Stimulated activated naive CD4-positive, alpha-beta T cell treated with Interleukin-2 at 50 U/mL for 16 hours (primary cell): ENCODE data around the gene ABCB9.

Experiments
- DNase-seq: peaks from one replicate; lab custom pipeline; 2025; lab: John Stamatoyannopoulos, UW

The ABCB9 gene

DNA sequence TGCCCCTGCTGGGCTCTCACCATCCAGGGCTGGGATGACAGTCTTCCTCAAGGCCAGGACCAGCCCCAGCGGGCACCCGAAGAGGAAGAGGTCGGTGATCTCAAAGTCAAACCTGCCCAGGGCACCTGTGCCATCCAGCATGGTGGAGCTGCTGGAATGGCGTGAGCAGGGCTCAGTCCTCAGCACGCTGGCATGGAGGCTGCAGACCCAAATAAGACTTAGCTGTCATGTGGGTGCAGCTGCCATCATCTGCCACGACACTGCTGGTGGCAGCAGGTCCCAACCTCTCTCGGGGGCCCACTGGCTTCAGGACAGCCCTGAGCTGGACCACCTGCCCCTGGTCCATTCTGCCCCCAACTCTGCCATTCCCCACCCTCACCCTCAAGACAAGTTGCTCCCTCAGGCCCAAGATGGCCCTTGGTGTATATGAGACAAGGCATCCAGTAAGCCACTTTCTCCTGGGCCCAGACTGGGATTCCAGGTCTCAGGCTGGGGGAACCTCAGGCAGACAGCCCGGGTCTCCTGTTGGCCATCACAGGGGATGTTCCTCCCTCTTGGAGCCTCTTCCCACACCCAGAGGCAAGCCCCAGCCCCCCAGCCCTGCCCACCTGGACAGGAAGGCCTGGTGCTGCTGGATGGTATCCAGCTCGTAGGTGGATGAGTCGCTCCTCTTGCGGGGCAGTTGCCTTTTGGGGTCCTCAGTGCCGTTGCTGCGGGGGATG, 28.7 kb upstream of the ABCB9 start:
- no peak for DNase-seq

DNA sequence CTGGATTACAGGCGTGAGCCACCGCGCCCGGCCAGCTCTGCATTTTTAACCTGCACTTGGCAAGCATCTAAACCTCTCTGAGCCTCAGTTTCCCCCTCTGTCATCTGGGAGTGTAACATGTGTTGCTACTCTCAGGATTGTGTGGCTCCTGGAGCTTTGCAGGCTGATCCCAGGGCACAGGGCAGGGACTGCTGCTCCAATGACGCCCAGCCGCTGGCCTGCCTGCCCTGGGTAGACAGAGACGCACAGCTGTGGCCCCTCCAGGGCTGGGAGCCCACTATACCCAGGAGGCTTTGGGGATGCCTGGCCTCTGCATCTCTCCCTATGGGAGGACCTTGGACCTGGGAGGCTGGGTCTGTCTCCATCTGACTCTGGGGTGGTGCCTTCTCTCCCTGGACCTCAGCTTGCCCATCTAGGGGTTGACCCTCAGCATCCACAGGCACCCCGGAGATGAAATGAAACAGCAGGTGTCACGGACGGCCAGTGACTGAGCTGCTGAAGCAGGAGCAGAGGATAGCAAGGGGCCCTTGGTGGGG, 27.9 kb upstream of the ABCB9 start:
- no peak for DNase-seq

DNA sequence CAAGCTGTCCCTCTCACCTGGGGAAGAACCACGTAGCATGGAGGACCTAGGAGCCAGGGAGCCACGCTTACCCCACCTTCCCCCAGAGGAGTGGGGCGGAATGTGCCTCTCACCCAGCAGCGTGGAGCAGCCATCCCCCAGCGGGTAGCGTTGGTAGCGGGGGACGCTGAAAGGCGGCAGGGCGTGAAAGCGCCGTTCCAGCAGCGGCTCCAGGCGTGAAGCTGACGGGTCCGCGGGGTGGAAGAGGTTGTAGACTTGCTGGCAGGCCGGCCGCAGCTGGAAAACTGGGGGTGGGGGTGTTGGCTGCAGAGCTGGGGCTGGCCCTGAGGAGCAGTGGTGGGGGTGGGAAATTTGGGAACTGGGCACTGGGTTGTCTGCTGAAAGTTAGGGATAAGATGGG, 26.1 kb upstream of the ABCB9 start:
- no peak for DNase-seq

GRCh38 chr12:122991623-122992275, 25.5 kb upstream of the ABCB9 start:
- DNase-seq: no peak

DNA sequence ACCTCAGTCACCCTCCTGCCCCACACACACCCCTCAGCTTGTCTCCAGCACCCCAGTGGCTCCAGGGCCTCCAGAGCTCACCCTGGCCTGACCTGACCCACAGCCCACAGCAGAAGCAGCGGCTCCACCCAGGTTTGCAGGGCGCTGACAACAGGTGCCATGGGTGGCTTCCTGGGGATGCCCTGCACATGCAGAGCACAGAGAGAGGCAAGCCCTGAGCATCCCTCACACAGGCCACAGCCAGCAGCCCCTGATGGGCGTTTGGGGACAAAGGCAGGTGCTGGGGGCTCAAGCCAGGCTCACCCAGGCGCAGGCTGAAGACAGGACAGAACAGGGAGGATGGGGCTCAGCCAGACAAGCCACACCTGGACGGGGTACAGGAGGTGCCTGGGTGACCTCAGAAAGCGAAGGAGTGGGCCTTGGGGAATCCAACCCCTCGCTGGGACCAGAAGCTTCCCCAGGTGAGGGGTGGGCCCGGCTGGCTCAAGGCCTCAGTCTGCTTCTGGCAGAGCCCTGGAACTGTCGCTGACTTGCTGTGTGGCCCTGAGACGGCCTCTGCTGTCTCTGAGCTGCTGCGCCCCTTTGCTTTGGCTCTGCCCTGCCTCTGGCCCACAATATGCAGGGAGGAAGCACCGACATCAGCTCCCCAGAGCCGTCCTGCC, 24.8 kb upstream of the ABCB9 start:
- DNase-seq: no peak

GRCh38 chr12:122990561-122990960, 24.3 kb upstream of the ABCB9 start:
- no peak for DNase-seq

DNA sequence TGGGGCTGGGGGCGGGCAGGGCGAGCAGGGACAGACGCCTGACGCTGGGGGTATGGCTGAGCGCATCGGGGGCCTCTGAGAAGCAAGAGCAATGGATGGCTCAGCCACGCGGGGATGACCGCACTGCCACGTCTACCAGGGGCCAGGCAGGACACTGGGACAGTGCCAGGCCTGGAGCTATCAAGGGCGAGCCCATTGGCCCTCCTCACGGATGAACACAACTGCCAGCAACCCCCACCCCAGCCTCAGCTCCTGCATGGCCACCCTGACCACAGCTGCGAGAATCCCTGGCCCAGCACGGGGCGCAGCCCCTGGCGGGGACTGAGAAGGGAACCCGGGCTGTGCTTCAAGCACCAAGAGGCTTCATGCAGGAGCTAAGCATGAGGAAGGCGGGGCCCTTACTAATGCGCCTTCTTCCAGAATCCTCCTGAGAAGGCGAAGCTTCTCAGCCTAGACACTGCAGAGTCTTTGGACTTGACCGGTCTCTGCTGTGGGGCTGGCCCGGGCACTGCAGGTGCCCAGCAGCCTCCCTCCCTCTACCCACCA, 23.7 kb upstream of the ABCB9 start:
- no peak for DNase-seq

DNA sequence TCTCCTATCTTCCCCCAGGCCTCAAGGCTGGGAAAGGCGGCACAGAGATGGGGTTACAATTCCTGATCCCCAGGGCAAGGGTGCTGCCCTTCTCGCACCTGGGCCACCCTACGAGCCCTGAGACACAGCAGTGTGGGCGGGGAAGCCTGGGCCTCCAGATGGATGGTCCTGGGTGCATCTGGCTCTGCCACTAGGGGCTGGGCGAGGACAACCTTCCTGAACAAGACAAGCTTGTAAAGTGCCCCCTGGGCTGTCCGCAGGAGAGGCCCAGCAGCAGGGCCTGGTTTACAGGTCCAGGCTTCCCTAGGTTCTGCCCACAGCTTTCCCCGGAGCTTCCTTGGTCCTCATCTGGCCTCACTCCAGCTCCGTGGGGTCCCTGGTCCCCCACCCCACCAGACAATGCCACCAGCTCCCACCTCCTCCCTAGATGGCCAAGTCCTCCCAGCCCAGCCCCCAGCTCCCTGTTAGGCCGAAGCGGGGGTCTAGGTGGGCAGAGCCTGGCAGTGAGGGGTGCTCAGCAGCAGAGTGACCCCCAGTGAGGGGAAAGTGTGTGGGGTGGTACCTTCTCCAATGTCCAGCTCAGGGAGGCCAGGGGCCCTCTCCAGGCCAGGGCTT, 23.1 kb upstream of the ABCB9 start:
- DNase-seq: no peak

DNA sequence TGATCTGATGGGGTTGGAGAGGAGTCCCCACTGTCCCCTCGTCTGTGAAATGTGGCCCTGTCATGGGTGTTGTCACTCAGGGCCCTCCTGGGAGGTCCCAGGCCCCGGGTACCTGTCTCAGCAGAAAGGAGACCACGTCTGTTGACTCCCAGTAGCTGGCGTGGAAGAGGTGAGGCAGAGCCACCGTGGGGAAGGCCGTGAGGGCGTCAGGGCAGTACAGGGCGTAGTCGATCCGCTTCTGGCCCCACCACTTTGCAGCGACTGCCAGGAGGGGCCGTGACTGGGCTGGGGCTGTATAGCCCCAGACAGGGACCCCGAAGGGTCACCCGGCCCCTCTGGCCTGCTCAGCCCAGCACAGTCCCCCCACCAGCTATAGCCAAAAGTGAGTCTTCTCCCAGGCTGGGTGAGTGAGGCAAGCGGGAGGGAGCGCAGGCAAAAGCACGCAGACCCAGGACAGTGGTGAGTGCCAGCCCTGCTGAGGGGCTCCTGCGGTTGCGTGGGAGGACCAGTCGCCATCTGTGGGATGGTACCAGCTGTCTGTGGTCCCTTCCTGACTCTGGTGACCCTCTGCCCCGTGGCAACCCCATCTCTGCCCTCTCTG, 22.4 kb upstream of the ABCB9 start:
- DNase-seq: no peak

DNA sequence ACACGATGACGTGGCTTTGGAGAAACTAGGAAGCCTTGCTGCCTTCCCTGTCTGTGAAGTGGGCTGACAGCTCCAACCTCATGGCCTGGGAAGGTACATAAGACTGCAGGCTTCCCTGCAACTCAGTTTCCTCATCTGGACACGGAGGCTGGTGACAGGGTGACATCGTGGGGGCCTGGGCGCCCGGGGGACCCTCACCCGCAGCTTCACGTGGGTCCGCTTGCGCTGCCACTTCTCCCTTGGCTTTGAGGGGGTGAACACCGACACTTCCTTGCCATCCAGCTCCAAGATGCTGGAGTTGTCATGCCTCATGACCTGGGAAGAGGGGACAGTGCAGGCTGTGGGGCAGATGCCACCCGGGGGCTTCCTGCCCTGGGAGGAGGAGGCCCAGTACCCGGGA, 21.8 kb upstream of the ABCB9 start:
- DNase-seq: no peak

GRCh38 chr12:122987086-122987951, 21.1 kb upstream of the ABCB9 start:
- no peak for DNase-seq

GRCh38 chr12:122986258-122986871, 20.1 kb upstream of the ABCB9 start:
- DNase-seq: no peak

DNA sequence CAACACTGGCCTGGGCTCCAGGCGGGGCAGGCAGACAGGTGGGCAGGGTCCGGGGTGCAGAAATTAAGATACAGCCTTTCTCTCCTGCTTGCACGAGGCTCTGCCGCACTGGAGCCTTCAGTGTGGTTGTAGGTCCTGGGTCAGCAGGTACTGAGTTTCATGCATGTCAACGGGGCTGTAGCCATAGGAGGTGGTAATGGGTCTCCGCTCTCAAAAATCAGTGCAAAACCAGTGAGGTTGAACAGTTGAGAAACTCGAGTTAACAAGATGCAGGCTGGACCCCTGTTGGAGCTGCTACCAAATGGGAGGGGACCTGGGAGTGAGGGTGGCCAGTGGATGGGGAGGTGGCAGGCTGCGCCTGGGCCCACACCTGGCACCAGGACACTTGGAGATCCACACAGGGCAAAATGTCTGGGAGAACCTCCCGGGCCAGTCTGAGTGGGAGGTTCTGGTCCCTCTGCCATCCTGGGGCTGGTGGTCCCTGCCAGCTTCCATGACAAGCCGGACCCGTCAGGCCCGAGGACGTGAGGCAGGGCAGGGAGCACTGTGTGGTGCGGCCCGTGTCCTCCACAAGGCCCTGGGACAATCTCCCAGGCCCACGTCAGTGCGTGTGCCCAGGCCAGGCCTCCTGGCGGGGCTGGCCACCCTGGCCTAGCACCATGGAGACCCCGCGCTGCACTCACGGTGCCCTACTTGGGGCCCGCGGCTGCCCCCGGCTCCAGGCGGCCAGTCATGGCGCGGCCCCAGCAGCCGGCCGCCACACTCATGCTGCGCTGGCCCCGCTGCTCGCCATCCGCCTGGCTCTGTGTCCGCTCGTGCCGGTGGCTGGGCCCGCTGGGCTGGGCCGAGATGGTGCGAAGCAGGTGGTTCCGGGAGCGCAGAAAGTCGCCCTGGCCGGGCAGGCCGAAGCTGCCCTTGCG, 19.3 kb upstream of the ABCB9 start:
- DNase-seq: no peak

GRCh38 chr12:122984612-122985337, 18.5 kb upstream of the ABCB9 start:
- no peak for DNase-seq

- DNase-seq: no peak
Observed at GRCh38 chr12:122983789-122984515, 17.7 kb upstream of the ABCB9 start.

DNA sequence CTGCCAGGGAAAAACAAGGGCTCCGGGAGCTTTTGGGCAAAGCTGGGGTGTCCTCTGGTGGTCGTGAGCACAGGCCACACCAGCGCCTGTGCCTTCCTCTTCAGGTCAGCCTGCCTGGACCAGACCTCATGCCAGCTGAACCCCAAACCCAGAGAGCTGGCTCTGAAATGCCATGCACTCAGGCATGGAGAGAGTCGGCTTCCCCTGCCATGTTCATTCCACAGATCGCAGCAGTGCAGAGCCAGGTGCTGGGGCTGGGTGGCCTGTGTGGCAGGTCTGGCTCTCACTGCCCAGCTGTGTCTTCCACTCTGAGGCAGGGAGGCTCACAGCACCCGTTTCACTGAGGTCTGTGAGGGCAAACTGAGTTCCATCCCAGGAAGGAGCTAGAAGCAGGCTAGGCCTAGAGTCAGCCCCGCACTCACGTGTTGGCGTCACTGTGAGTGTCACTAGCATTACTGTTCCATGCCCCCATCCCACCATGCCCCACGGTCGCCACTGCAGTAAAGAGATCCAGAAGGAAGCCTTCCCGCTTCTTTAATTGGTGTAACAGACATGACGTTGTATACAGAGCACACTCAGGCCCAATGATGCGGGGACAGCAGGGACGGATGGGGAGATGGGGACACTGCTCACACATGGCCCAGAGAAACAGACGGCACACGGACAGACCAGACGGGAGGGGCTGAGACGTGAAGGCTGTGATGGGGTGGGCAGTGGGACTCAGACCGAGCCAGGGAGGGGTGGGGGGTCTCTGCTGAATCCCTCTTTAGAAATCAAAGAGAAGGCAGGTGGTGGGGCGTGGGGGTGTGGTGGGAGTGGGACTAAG, 16.9 kb upstream of the ABCB9 start:
- no peak for DNase-seq

- no peak for DNase-seq
Observed at GRCh38 chr12:122982477-122982815, 16.2 kb upstream of the ABCB9 start.
